ENCODE data around the gene ACSS1.

DNA sequence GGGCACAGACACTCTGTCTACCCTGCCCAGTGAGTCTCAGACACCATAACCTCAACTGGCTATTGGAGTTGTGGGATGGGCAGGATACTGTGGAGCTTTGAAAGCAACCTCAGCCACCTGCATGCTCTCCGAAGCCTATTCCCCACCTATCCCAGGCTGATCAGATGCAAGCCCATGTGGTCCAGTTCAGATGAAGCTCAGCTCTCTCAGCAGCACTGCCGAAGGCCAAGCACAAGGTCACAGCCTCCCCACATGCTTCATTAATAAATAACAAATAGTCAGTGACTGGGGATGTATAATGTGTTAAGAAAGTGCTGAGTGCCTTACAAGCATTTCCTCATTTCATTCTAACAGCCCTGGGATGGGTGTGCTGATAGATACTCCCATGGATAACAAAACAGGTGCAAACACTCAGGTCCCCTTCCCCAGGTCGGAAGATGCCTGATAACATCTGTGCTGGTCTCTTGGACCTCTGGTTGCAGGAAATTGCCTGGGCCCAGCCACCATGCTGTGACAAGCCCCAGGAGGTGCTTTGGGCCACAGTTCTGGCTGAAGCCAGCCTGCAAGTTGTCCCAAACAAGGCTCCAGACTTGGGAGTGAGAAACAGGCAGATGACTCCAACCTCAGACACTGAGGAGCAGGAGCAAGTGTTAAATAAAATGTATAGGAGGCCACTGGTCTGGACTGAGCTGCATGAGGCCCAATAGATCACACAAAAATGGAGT, 3.7 kb downstream of the ACSS1 start:
- TF ChIP-seq, protein P1, sequence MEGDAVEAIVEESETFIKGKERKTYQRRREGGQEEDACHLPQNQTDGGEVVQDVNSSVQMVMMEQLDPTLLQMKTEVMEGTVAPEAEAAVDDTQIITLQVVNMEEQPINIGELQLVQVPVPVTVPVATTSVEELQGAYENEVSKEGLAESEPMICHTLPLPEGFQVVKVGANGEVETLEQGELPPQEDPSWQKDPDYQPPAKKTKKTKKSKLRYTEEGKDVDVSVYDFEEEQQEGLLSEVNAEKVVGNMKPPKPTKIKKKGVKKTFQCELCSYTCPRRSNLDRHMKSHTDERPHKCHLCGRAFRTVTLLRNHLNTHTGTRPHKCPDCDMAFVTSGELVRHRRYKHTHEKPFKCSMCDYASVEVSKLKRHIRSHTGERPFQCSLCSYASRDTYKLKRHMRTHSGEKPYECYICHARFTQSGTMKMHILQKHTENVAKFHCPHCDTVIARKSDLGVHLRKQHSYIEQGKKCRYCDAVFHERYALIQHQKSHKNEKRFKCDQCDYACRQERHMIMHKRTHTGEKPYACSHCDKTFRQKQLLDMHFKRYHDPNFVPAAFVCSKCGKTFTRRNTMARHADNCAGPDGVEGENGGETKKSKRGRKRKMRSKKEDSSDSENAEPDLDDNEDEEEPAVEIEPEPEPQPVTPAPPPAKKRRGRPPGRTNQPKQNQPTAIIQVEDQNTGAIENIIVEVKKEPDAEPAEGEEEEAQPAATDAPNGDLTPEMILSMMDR (IDR thresholded peaks at IDR 0.05): no peak
- no peak for TF ChIP-seq EZH2 (IDR thresholded peaks at IDR 0.05)

All from neural progenitor cell (in vitro differentiated cells).